HepG2 (cell line): ENCODE results near the gene MEPCE. TPM values are rescaled to one million over a fixed set of nuclear protein-coding genes. Genes with fewer than 3 reads are reported as not detected.

ENCODE experiments used
- ATAC-seq: fragments of 200-7000 bp; cut with Tn5 transposase; 3 replicates; pipeline ENCODE4 v1.9.1; 2020; ENCODE audit warnings: mild to moderate bottlenecking, moderate library complexity
- BruUV-seq: library from RNA; stranded (reverse); fragments of 400-500 nt; replicated peaks from 2 replicates; lab custom pipeline; 2021; lab: Mats Ljungman, UMichigan
- CTCF ChIA-PET: fragments of 300-600 bp; formaldehyde crosslinking; extraction: SDS; loops from one replicate; lab custom pipeline; 2021; ENCODE audit warnings: low total read pairs, inconsistent platforms, low intra/inter-chr PET ratio; lab: Yijun Ruan, JAX
- POLR2A ChIA-PET: fragments of 350-600 bp; sonication (Branson Sonifier 250); formaldehyde crosslinking; loops from one replicate; lab custom pipeline; 2020; ENCODE audit warnings: antibody characterized with exemption, inconsistent platforms; lab: Yijun Ruan, JAX
- DNase-seq: peaks from one replicate; pipeline ENCODE4 v3.0.0-alpha.2; 2015; ENCODE audit warnings: low spot score
- FAIRE-seq: peaks from 3 replicates; lab custom pipeline; 2011; peaks lifted over from hg19 to GRCh38; lab: Jason Lieb, UNC
- H2AFZ ChIP-seq: one replicate; pipeline ENCODE4 v1.6.1; 2011; ENCODE audit warnings: low read length, inconsistent platforms
- H3K27ac ChIP-seq: fragments of 300-600 bp; 3 replicates; pipeline ENCODE4 v1.8.0; 2011; ENCODE audit warnings: mixed run types, mild to moderate bottlenecking, mixed read lengths, low read length, inconsistent platforms; ENCODE audit not compliant: insufficient read depth; ENCODE audit errors: extremely low read length
- H3K27me3 ChIP-seq, 2 experiments: fragments of 200-600 bp in 1 of 2; 2 replicates in 1 of 2; 3 replicates in 1 of 2; pipeline versions ENCODE4 v1.6.0 to v1.8.0; 2011; ENCODE audit warnings: low read length in 2 of 2, mild to moderate bottlenecking in 2 of 2, moderate library complexity in 2 of 2, inconsistent platforms in 1 of 2; ENCODE audit not compliant: insufficient read depth in 2 of 2, control insufficient read depth in 1 of 2
- H3K36me3 ChIP-seq, 2 experiments: fragments of 200-600 bp in 1 of 2; replicated peaks in 1 of 2; 2 replicates in 1 of 2; 3 replicates in 1 of 2; pipeline versions ENCODE4 v1.5.1 to v1.8.0; 2011; ENCODE audit warnings: low read length in 2 of 2, inconsistent platforms in 1 of 2; ENCODE audit not compliant: insufficient read depth in 2 of 2, control insufficient read depth in 1 of 2
- H3K4me1 ChIP-seq: 2 replicates; pipeline ENCODE4 v1.5.1; 2012; ENCODE audit warnings: low read length, inconsistent platforms; ENCODE audit not compliant: insufficient read depth
- H3K4me2 ChIP-seq: 2 replicates; pipeline ENCODE4 v1.6.0; 2011; ENCODE audit warnings: low read depth, low read length, inconsistent platforms
- H3K4me3 ChIP-seq, 3 experiments: fragments of 200-600 bp in 1 of 3; sonication (generic), shearing (Covaris generic) in 1 of 3; replicated peaks in 1 of 3; 2 replicates each; pipeline ENCODE4 v1.5.1; 2011 to 2016; ENCODE audit warnings: low read length in 3 of 3, inconsistent platforms in 2 of 3, low read depth in 2 of 3, mild to moderate bottlenecking in 2 of 3, control low read depth in 1 of 3, mixed read lengths in 1 of 3; ENCODE audit not compliant: insufficient read depth in 1 of 3
- H3K79me2 ChIP-seq: one replicate; pipeline ENCODE4 v1.6.1; 2011; ENCODE audit warnings: low read length, inconsistent platforms; ENCODE audit not compliant: insufficient read depth
- H3K9ac ChIP-seq: 2 replicates; pipeline ENCODE4 v1.6.0; 2011; ENCODE audit warnings: mild to moderate bottlenecking, low read depth, low read length, inconsistent platforms; ENCODE audit not compliant: insufficient read depth
- H3K9me3 ChIP-seq: 2 replicates; pipeline ENCODE4 v1.5.1; 2012; ENCODE audit warnings: mild to moderate bottlenecking, low read length
- H4K20me1 ChIP-seq: 2 replicates; pipeline ENCODE4 v1.6.0; 2011; ENCODE audit warnings: inconsistent platforms, mild to moderate bottlenecking, low read length, moderate library complexity; ENCODE audit not compliant: insufficient read depth
- BHLHE40 ChIP-seq: IDR thresholded peaks from 2 replicates; pipeline ENCODE4 v1.6.1; 2011; ENCODE audit warnings: low read length, improper control_type of control experiment
- HDAC6 ChIP-seq: fragments of 200-600 bp; sonication (generic); IDR thresholded peaks from 2 replicates; pipeline ENCODE4 v1.7.0; 2017; ENCODE audit warnings: mild to moderate bottlenecking, antibody characterized with exemption, low read length, low read depth
- MED1 ChIP-seq: sonication (generic); formaldehyde crosslinking; IDR thresholded peaks from 2 replicates; pipeline ENCODE4 v1.4.0; 2020; ENCODE audit warnings: missing genetic modification reagents
- NFE2 ChIP-seq: sonication (generic); formaldehyde crosslinking; IDR thresholded peaks from 2 replicates; pipeline ENCODE4 v1.4.0; 2020; ENCODE audit warnings: missing genetic modification reagents
- NFRKB ChIP-seq: fragments of 450-650 bp; IDR thresholded peaks from 2 replicates; pipeline ENCODE4 v1.6.1; 2017
- PCBP1 ChIP-seq: fragments of 200-400 bp; formaldehyde crosslinking; IDR thresholded peaks from 2 replicates; pipeline ENCODE4 v1.6.1; 2017; ENCODE audit warnings: mild to moderate bottlenecking, low read depth, low read length, borderline replicate concordance
- SOX6 ChIP-seq, 2 experiments: fragments of 450-650 bp in 1 of 2; sonication (generic) in 1 of 2; formaldehyde crosslinking in 1 of 2; IDR thresholded peaks; 2 replicates each; pipeline versions ENCODE4 v1.4.0 to v1.6.1; 2017 to 2020; ENCODE audit warnings: antibody characterized with exemption in 1 of 2, mild to moderate bottlenecking in 1 of 2, missing genetic modification reagents in 1 of 2
- SP5 ChIP-seq: IDR thresholded peaks from 2 replicates; pipeline ENCODE4 v1.6.1; 2016; ENCODE audit warnings: low read depth, borderline replicate concordance
- YY1 ChIP-seq: IDR thresholded peaks from 2 replicates; pipeline ENCODE4 v1.6.1; 2011; ENCODE audit warnings: low read length, low read depth, moderate library complexity, mild to moderate bottlenecking; ENCODE audit not compliant: insufficient read depth, insufficient replicate concordance
- ZFX ChIP-seq: sonication (generic); formaldehyde crosslinking; IDR thresholded peaks from 2 replicates; pipeline ENCODE4 v1.4.0; 2020; ENCODE audit warnings: mild to moderate bottlenecking, low read depth, missing genetic modification reagents, moderate library complexity
- ZNF282 ChIP-seq: fragments of 450-650 bp; IDR thresholded peaks from 2 replicates; pipeline ENCODE4 v1.6.1; 2018; ENCODE audit not compliant: partially characterized antibody
- ZNF30 ChIP-seq: sonication (generic); formaldehyde crosslinking; IDR thresholded peaks from 2 replicates; pipeline ENCODE4 v1.5.0; 2020; ENCODE audit warnings: mild to moderate bottlenecking, missing genetic modification reagents
- ZNF567 ChIP-seq: sonication (generic); formaldehyde crosslinking; IDR thresholded peaks from 2 replicates; pipeline ENCODE4 v1.8.1; 2023; ENCODE audit warnings: mild to moderate bottlenecking, missing genetic modification reagents, borderline replicate concordance
- ZNF614 ChIP-seq: IDR thresholded peaks from 2 replicates; pipeline ENCODE4 v1.6.1; 2018; ENCODE audit warnings: missing biosample characterization, missing genetic modification reagents, inconsistent platforms, borderline replicate concordance
- ZNF777 ChIP-seq: sonication (generic); formaldehyde crosslinking; IDR thresholded peaks from 2 replicates; pipeline ENCODE4 v1.4.0; 2020; ENCODE audit warnings: missing genetic modification reagents
- ZNF790 ChIP-seq: sonication (generic); formaldehyde crosslinking; IDR thresholded peaks from 2 replicates; pipeline ENCODE4 v1.8.0; 2022; ENCODE audit warnings: missing genetic modification reagents, mild to moderate bottlenecking, borderline replicate concordance
- WGBS: methylation state at CpG from one replicate; pipeline ENCODE4 v1.1.6; 2017; ENCODE audit warnings: low lambda C conversion rate; 5-methylcytosine and 5-hydroxymethylcytosine counted together
- in situ Hi-C: cut with HindIII; loops from 2 replicates; pipeline ENCODE4 v1.10.0; 2017; ENCODE audit warnings: low pct_unique_long_range_greater_than_20kb; ENCODE audit not compliant: extremely low pct_ligation_motif_present
- intact Hi-C: fragments of 100-400 bp; cut with micrococcal nuclease; formaldehyde crosslinking; loops from one replicate; pipeline ENCODE4 v1.10.0; 2022; ENCODE audit not compliant: unreplicated experiment
- polyA plus RNA-seq, 8 experiments: library from polyadenylated mRNA; depleted of rRNA in 3 of 8; stranded (reverse) in 7 of 8; unstranded in 1 of 8; fragments of >200 nt; fragmentation: Illumina TruSeq in 4 of 8; extraction: Trizol in 4 of 8; gene quantifications; 2 replicates each; pipeline versions ENCODE4 v1.2.1 to v1.2.3, GENCODE V29; 2011 to 2016; ENCODE audit warnings: low read depth in 4 of 8, missing spikeins in 1 of 8, mixed read lengths in 1 of 8; ENCODE audit not compliant: insufficient read depth in 1 of 8
- total RNA-seq, 5 experiments: library from RNA; depleted of rRNA; stranded (reverse); fragments of >200 nt; fragmentation: Illumina TruSeq; extraction: Trizol; gene quantifications; 2 replicates each; pipeline ENCODE4 v1.2.3, GENCODE V29; 2016; ENCODE audit warnings: low read depth in 1 of 5
- TF ChIP-seq, protein P1 (sequence below): sonication (generic); formaldehyde crosslinking; IDR thresholded peaks from 2 replicates; pipeline ENCODE4 v1.8.0; 2022; ENCODE audit warnings: low read depth, missing genetic modification reagents
- TF ChIP-seq, protein P2 (sequence below): sonication (generic); formaldehyde crosslinking; IDR thresholded peaks from 2 replicates; pipeline ENCODE4 v1.5.0; 2020; ENCODE audit warnings: missing genetic modification reagents
- TF ChIP-seq, protein P3 (sequence below): conservative IDR thresholded peaks from 2 replicates; pipeline ENCODE4 v1.6.1; 2018; ENCODE audit warnings: missing genetic modification reagents
- TF ChIP-seq, protein P4 (sequence below): sonication (generic); formaldehyde crosslinking; IDR thresholded peaks from 2 replicates; pipeline ENCODE4 v1.8.1; 2023; ENCODE audit warnings: missing genetic modification reagents, mild to moderate bottlenecking, borderline replicate concordance

The MEPCE gene
- total and polyA plus RNA-seq, 2 of the 13 experiments (the other 11 are each of a cell fraction or from before 2014, with no cell fraction given): 12.3 to 26.0 TPM

DNA sequence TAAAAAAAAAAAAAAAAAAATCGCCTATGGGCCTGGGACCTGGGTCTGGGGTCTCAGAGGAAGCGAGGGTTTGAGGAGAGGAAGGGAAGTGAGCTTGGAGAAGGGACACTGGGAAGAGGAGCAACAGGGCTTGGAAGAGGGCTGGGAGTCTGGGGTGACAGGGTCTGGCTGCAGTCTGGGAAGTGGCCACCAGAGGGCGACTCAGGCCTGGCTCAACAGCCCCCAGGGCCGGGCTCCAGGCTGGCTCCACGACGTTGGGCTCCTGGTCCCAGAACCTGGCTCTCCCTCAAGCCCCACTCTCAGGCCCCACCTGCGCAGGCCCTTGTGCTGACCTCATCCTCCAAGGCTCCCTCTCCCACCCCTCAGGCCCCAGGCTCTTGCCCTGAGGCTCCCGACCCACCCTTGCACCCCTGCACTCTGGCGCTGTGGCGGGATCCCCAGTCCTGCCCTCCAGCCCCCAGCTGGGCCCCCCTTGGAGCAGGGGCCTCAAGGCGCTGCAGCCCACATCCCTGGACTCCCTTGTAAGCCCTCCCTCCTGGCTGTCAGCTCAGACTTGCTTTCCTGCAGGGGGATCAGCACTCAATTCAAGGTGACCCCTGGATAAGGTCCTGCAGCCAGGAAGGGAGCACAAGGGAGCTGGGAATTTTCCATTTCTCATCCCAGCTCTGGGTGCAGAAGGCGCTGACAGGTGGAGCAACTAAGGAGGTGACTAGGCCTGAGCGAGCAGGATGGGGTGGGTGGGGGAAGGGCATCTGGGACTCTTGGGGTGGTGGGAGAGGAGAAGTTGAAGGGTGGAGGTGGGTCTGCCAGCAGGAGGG lies 39.8 kb downstream of the MEPCE start:
- H3K27ac ChIP-seq: no peak overlapping the region
- CTCF ChIA-PET: interaction anchor here (1.0 to 2.7 kb wide), 6 partner anchors 9 to 119 kb away, joined by 3 to 32 read pairs (median 6); partner anchors contain the start of genes FBXO24, LRCH4, NYAP1 and TSC22D4
- peaks cover 17% of the 10 kb centered on the region for H3K4me1 ChIP-seq
- H3K4me3 ChIP-seq: 0 out of 6 replicates have a peak overlapping the region, but pooled peaks of 1 of the 3 experiments have one; percentile 28
- H3K79me2 ChIP-seq: no peaks in the 10 kb centered on the region
- BruUV-seq: no TSS peak
- peak overlapping the region; percentile 43; the same call in 1 of the 2 replicates for H3K4me2 ChIP-seq
- H3K36me3 ChIP-seq: peaks cover 4 to 8% of the 10 kb centered on the region in 2 experiments; a peak in 3 of 5 replicates
- FAIRE-seq (peak; percentile 47), ATAC-seq (peak; percentile 87), DNase-seq (peak; percentile 51)
- intact Hi-C loops: loop anchor here (1.0 to 5.0 kb wide), 2 partner anchors 14 to 93 kb away; partner anchors contain the start of gene NYAP1
- H3K27me3 ChIP-seq: no peaks in the 10 kb centered on the region
- H3K9me3 ChIP-seq: no peaks in the 10 kb centered on the region
- H4K20me1 ChIP-seq: no peaks in the 10 kb centered on the region
- no peak overlapping the region for H2AFZ ChIP-seq
- POLR2A ChIA-PET: interaction anchor here (0.7 to 1.4 kb wide), 4 partner anchors 11 to 236 kb away, joined by 3 to 4 read pairs (median 4); partner anchors contain the start of genes FBXO24, LRCH4 and POP7
- WGBS: 59% methylated on average over 8 of the region's 13 CpGs
- in situ Hi-C loops: loop anchor here (10.0 kb wide), 1 partner anchor 225 kb away; the partner anchor contains the start of gene GIGYF1
- H3K9ac ChIP-seq: no peak overlapping the region
- TF ChIP-seq YY1 (peak; percentile 53), MED1 (CRISPR knock-in tag) (peak; percentile 35; the same call in 1 of the 2 replicates), PCBP1 (peak; percentile 86; the same call in 1 of the 2 replicates), ZNF614 (CRISPR knock-in tag) (no peak), NFE2 (CRISPR knock-in tag) (no peak), ZNF790 (no peak), ZNF567 (0 out of 2 replicates have a peak, but pooled peaks have one; percentile 56), SOX6 (IDR thresholded peaks at IDR 0.05) (no peak), SOX6 (CRISPR knock-in tag; IDR thresholded peaks at IDR 0.05) (peak; percentile 34; the same call in 1 of the 2 replicates), ZNF777 (0 out of 2 replicates have a peak, but pooled peaks have one; percentile 45), ZNF282 (no peak), SP5 (CRISPR knock-in tag) (no peak), ZNF30 (CRISPR knock-in tag) (no peak), NFRKB (no peak), HDAC6 (no peak), BHLHE40 (0 out of 2 replicates have a peak, but pooled peaks have one; percentile 40), ZFX (CRISPR knock-in tag) (no peak)
- TF ChIP-seq, protein P1, sequence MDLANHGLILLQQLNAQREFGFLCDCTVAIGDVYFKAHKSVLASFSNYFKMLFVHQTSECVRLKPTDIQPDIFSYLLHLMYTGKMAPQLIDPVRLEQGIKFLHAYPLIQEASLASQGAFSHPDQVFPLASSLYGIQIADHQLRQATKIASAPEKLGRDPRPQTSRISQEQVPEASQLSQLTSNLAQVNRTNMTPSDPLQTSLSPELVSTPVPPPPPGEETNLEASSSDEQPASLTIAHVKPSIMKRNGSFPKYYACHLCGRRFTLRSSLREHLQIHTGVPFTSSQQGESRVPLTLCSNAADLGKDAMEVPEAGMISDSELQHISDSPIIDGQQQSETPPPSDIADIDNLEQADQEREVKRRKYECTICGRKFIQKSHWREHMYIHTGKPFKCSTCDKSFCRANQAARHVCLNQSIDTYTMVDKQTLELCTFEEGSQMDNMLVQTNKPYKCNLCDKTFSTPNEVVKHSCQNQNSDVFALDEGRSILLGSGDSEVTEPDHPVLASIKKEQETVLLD (CRISPR knock-in tag): no peak
- TF ChIP-seq, protein P2, sequence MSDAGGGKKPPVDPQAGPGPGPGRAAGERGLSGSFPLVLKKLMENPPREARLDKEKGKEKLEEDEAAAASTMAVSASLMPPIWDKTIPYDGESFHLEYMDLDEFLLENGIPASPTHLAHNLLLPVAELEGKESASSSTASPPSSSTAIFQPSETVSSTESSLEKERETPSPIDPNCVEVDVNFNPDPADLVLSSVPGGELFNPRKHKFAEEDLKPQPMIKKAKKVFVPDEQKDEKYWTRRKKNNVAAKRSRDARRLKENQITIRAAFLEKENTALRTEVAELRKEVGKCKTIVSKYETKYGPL (CRISPR knock-in tag): no peak
- TF ChIP-seq, protein P3, sequence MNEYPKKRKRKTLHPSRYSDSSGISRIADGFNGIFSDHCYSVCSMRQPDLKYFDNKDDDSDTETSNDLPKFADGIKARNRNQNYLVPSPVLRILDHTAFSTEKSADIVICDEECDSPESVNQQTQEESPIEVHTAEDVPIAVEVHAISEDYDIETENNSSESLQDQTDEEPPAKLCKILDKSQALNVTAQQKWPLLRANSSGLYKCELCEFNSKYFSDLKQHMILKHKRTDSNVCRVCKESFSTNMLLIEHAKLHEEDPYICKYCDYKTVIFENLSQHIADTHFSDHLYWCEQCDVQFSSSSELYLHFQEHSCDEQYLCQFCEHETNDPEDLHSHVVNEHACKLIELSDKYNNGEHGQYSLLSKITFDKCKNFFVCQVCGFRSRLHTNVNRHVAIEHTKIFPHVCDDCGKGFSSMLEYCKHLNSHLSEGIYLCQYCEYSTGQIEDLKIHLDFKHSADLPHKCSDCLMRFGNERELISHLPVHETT: no peak
- TF ChIP-seq, protein P4, sequence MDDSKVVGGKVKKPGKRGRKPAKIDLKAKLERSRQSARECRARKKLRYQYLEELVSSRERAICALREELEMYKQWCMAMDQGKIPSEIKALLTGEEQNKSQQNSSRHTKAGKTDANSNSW: no peak
